OCI-LY7 (cell line): ENCODE measurements around the gene CTNNA1.

Source experiments
- CTCF ChIP-seq: fragments of 200-600 bp; sonication (generic); conservative IDR thresholded peaks from 2 replicates; pipeline ENCODE4 v1.5.1; 2014; ENCODE audit warnings: mild to moderate bottlenecking, antibody characterized with exemption, low read length, moderate library complexity, mixed read lengths
- EZH2phosphoT487 ChIP-seq: fragments of 200-600 bp; sonication (generic); IDR thresholded peaks from 2 replicates; pipeline ENCODE4 v1.6.1; 2018; ENCODE audit warnings: low read depth, borderline replicate concordance, mild to moderate bottlenecking, mixed run types, antibody characterized with exemption, low read length, moderate library complexity, mixed read lengths

- TF ChIP-seq CTCF = no peak
- TF ChIP-seq EZH2phosphoT487 = no peak
These were observed 116.7 kb downstream of the CTNNA1 start for GRCh38 chr5:138869763-138870500.
